ENCODE data around the gene ALOX5AP.

GRCh38 chr13:30697177-30697953, 38.0 kb upstream of the ALOX5AP start:
- no peak for TF ChIP-seq EZH2 (IDR thresholded peaks at IDR 0.05; ENCODE audit: low read length, missing control alignments)
- TF ChIP-seq CTCF (conservative IDR thresholded peaks at IDR 0.05 in 1 of 2, IDR thresholded peaks at IDR 0.05 in 1 of 2; ENCODE audit: low read depth in 1 of 2, low read length in 2 of 2) = no peak

All from fibroblast of lung (primary cell).